Liver (tissue), 3 donors: ENCODE measurements around the gene NEURL1.

Experiments
- JUND ChIP-seq, 2 donors: IDR thresholded peaks; 2 replicates each; pipeline ENCODE4 v1.6.1; 2016; ENCODE audit warnings: antibody characterized with exemption in 2 of 2
- RAD21 ChIP-seq, 2 donors: IDR thresholded peaks; 2 replicates each; pipeline ENCODE4 v1.6.1; 2016; ENCODE audit warnings: antibody characterized with exemption in 2 of 2, mild to moderate bottlenecking in 2 of 2
- TF ChIP-seq, protein P1 (sequence below): fragments of 150-350 bp; IDR thresholded peaks from 2 replicates; pipeline ENCODE4 v1.5.1; 2017; ENCODE audit warnings: improper control_type of control experiment, low read depth, low read length; ENCODE audit not compliant: missing input control
- TF ChIP-seq, protein P2 (sequence below): IDR thresholded peaks from 2 replicates; pipeline ENCODE4 v1.6.1; 2016; ENCODE audit warnings: antibody characterized with exemption, mild to moderate bottlenecking
- donor health status: healthy.
- donor health status: healthy.

DNA sequence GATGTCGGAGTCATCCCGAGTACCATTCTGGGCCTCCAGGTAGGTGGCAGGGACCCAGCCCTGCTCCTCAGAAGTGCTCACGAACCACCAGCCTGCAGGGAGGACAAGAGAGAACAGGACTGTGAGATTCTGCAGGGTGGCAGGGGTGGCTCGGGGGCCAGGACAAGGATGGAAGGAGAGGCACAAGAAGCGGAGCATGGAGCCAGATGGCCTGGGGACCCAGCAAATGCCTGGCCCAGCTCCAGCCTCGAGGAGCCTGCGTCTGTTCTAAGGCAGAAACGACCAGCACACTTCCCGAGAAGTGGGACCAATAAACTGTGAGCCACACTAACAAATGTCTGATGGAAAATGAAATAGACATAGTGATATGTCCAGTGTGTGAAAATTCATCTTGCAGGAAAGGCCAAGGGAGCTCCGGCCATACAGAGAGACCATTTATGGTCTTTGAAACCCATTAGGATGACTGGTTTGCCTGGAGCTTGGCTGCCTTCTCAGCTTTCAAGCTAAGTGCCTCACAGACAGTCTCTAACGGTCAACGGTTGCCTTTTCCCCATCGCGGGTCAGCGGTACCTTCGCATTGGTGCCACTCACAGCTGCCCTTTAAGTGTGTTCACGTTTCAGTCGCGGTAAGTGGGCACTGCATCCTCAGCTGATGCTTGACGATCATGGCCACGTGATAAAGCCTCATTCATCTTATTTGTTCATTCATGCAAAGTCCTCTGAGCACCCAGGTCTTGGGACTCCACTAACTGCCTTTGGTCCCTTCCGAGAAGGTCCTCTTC lies 133.8 kb downstream of the NEURL1 start:
- TF ChIP-seq, protein P1, sequence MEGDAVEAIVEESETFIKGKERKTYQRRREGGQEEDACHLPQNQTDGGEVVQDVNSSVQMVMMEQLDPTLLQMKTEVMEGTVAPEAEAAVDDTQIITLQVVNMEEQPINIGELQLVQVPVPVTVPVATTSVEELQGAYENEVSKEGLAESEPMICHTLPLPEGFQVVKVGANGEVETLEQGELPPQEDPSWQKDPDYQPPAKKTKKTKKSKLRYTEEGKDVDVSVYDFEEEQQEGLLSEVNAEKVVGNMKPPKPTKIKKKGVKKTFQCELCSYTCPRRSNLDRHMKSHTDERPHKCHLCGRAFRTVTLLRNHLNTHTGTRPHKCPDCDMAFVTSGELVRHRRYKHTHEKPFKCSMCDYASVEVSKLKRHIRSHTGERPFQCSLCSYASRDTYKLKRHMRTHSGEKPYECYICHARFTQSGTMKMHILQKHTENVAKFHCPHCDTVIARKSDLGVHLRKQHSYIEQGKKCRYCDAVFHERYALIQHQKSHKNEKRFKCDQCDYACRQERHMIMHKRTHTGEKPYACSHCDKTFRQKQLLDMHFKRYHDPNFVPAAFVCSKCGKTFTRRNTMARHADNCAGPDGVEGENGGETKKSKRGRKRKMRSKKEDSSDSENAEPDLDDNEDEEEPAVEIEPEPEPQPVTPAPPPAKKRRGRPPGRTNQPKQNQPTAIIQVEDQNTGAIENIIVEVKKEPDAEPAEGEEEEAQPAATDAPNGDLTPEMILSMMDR, result no peak
- TF ChIP-seq RAD21 (IDR thresholded peaks at IDR 0.05) (no peak), JUND (IDR thresholded peaks at IDR 0.05) (no peak)
- TF ChIP-seq, protein P2, sequence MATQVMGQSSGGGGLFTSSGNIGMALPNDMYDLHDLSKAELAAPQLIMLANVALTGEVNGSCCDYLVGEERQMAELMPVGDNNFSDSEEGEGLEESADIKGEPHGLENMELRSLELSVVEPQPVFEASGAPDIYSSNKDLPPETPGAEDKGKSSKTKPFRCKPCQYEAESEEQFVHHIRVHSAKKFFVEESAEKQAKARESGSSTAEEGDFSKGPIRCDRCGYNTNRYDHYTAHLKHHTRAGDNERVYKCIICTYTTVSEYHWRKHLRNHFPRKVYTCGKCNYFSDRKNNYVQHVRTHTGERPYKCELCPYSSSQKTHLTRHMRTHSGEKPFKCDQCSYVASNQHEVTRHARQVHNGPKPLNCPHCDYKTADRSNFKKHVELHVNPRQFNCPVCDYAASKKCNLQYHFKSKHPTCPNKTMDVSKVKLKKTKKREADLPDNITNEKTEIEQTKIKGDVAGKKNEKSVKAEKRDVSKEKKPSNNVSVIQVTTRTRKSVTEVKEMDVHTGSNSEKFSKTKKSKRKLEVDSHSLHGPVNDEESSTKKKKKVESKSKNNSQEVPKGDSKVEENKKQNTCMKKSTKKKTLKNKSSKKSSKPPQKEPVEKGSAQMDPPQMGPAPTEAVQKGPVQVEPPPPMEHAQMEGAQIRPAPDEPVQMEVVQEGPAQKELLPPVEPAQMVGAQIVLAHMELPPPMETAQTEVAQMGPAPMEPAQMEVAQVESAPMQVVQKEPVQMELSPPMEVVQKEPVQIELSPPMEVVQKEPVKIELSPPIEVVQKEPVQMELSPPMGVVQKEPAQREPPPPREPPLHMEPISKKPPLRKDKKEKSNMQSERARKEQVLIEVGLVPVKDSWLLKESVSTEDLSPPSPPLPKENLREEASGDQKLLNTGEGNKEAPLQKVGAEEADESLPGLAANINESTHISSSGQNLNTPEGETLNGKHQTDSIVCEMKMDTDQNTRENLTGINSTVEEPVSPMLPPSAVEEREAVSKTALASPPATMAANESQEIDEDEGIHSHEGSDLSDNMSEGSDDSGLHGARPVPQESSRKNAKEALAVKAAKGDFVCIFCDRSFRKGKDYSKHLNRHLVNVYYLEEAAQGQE, result no peak
